ENCODE data around the gene NSG1.

GRCh38 chr4:4362991-4363697 is 23.8 kb upstream of the NSG1 start:
- TF ChIP-seq CTCF (IDR thresholded peaks at IDR 0.05), result no peak
- TF ChIP-seq EZH2 (IDR thresholded peaks at IDR 0.05), result no peak
- no peak for TF ChIP-seq EZH2phosphoT487 (IDR thresholded peaks at IDR 0.05)
